Measurements from ENCODE around the gene TAOK3.
"Not testable (repeated sequence)": the region's sequence is repeated elsewhere in the genome, so short reads cannot be mapped to it uniquely, and the experiment has no call there.

The TAOK3 gene

DNA sequence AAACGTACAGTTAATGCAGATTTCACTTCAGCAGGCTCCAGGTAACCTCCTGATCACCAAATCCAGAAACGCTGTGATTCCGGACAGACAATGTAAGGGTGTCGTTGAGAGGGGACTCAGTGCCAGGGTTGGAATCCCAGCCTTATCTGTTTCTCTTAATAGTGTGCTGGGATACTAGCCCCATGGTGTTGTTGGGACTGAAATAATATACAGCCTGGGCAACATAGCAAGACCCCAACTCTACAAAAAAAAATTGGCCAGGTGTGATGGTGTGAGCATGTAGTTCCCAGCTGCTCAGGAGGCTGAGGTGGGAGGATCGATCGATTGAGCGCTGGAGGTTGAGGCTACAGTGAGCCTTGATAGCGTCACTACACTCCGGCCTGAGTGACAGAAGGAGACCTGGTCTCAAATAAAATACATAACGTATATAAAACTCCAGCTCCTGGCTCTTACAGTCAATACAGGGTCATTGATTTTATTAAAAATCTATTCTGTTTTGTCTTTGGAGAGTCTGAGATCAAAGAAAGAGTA lies 235.5 kb downstream of the TAOK3 start:
- CTCF ChIA-PET, result interaction anchor here (0.6 to 1.1 kb wide), 2 partner anchors 34 to 224 kb away, joined by 3 to 4 read pairs; no protein-coding TSS in a partner anchor
- H3K27ac ChIP-seq, result peak overlapping the region; percentile 13; the same call in 1 of the 2 replicates
- DNase-seq (ENCODE audit: low spot score), result no peak
- TF ChIP-seq, protein P1, sequence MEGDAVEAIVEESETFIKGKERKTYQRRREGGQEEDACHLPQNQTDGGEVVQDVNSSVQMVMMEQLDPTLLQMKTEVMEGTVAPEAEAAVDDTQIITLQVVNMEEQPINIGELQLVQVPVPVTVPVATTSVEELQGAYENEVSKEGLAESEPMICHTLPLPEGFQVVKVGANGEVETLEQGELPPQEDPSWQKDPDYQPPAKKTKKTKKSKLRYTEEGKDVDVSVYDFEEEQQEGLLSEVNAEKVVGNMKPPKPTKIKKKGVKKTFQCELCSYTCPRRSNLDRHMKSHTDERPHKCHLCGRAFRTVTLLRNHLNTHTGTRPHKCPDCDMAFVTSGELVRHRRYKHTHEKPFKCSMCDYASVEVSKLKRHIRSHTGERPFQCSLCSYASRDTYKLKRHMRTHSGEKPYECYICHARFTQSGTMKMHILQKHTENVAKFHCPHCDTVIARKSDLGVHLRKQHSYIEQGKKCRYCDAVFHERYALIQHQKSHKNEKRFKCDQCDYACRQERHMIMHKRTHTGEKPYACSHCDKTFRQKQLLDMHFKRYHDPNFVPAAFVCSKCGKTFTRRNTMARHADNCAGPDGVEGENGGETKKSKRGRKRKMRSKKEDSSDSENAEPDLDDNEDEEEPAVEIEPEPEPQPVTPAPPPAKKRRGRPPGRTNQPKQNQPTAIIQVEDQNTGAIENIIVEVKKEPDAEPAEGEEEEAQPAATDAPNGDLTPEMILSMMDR (conservative IDR thresholded peaks at IDR 0.05; ENCODE audit: low read depth), result no peak
- POLR2A ChIA-PET (ENCODE audit: low non-redundant PET), result no interaction called here

DNA sequence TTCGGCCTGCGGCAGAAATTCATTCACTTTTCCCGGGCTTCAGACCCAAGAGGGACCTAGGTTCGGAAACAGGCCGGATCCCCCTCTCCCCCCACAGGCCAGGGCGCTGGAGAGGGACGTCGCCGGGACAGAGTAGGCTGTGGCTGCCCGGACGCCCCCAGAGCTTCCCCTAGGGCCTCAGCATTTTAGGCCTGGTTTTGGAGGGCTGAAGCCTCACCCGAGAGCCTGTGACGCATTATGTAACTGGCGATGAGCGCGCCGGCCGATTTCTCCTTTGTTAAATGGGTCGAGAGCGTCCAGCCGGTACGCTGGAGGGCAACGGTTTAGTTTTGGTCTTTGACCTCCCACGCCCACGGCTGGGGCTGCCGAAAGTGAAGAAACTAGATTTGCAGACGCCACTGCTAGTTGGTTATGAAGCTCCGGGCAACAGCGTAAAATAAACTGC lies 236.1 kb downstream of the TAOK3 start:
- ChIA-PET POLR2A (ENCODE audit: low non-redundant PET) (no interaction called here), CTCF (interaction anchor here (0.5 to 1.8 kb wide), 3 partner anchors 33 to 1533 kb away, joined by 4 to 11 read pairs (median 6); partner anchors contain the start of gene SUDS3)
- TF ChIP-seq, protein P1 (conservative IDR thresholded peaks at IDR 0.05; ENCODE audit: low read depth), result no peak
- DNase-seq (ENCODE audit: low spot score), result peak; percentile 44
- peak overlapping the region; percentile 73 for H3K27ac ChIP-seq

GRCh38 chr12:118135788-118136558 lies 236.7 kb downstream of the TAOK3 start, which contains the start of gene PEBP1:
Gene PEBP1, plus strand, starts transcription at chr12:118136124. Its CDS starts 86 bp downstream, at chr12:118136210.
- peak; percentile 94 for DNase-seq (ENCODE audit: low spot score)
- peak within 1 kb of the TSS; percentile 73 for H3K27ac ChIP-seq
- ChIA-PET POLR2A (ENCODE audit: low non-redundant PET) (interaction anchor here (0.8 kb wide), 1 partner anchor 238 kb away, joined by 3 read pairs; no protein-coding TSS in a partner anchor), CTCF (interaction anchor here (0.5 to 1.8 kb wide), 4 partner anchors 15 to 1533 kb away, joined by 4 to 11 read pairs (median 6); partner anchors contain the start of gene SUDS3)
- TF ChIP-seq, protein P1 (conservative IDR thresholded peaks at IDR 0.05; ENCODE audit: low read depth), result no peak

DNA sequence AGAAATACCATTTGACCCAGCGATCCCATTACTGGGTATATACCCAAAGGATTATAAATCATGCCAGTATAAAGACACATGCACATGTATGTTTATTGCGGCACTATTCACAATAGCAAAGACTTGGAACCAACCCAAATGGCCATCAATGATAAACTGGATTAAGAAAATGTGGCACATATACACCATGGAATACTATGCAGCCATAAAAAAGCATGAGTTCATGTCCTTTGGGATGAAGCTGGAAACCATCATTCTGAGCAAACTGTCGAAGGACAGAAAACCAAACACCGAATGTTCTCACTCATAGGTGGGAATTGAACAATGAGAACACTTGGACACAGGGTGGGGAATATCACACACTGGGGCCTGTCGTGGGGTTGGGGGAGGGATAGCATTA lies 243.3 kb downstream of the TAOK3 start:
- CTCF ChIA-PET; H3K27ac ChIP-seq; POLR2A ChIA-PET (ENCODE audit: low non-redundant PET); DNase-seq (ENCODE audit: low spot score): not testable (repeated sequence)

DNA sequence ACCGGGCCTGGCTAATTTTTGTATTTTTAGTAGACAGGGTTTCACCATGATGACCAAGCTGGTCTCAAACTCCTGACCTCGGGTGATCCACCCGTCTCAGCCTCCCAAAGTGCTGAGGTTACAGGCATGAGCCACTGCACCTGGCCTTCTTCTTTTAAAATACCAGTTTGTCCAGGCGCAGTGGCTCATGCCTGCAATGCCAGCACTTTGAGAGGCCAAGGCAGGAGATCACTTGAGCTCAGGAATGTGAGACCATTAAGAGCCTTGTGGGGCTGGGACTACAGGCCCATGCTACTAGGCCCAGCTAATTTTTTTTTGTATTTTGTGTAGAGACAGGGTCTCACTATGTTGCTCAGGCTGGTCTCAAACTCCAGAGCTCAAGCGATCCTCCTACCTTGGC lies 244.8 kb downstream of the TAOK3 start:
- TF ChIP-seq, protein P1 (conservative IDR thresholded peaks at IDR 0.05; ENCODE audit: low read depth), result no peak
- POLR2A ChIA-PET (ENCODE audit: low non-redundant PET), result no interaction called here
- DNase-seq (ENCODE audit: low spot score), result no peak
- H3K27ac ChIP-seq, result no peak overlapping the region
- CTCF ChIA-PET, result interaction anchor here (0.7 kb wide), 1 partner anchor 21 kb away, joined by 5 read pairs; no protein-coding TSS in a partner anchor

DNA sequence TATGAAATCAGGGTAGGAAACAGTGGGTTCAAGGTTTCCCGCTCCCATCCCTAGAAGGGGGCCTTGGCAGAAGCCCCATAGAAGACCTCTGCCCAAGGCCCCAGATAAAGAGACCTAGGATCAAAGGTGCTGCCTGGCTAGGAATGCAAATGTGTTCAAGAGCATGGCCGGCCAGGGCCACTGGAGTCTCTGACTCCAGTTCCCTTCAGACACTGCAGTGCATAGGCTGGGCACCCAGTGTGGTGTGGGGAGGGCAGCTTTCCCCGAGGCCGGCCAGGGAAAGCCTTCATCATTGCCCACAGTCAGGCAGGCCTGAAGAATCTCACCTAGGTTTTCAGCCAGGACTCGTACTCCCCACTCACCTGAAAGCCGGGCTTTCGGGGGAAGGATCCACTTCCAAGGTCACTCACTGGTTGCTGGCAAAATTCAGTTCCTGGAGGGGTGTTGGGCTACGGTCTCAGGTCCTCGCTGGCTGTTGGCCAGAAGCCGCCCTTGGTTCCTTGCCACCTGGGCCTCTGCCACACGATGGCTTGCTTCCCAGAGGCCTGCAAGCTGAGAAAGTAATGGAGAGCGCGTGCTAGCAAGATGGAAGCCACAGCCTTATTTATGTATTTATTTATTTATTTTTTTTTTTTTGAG lies 246.5 kb downstream of the TAOK3 start:
- H3K27ac ChIP-seq, result peak overlapping the region; percentile 35
- ChIA-PET POLR2A (ENCODE audit: low non-redundant PET) (no interaction called here), CTCF (interaction anchor here (0.7 kb wide), 1 partner anchor 17 kb away, joined by 6 read pairs; no protein-coding TSS in a partner anchor)
- TF ChIP-seq, protein P1 (conservative IDR thresholded peaks at IDR 0.05; ENCODE audit: low read depth), result no peak
- DNase-seq (ENCODE audit: low spot score), result no peak
